PC-9 (cell line): ENCODE measurements around the gene RNF182. TPM values are rescaled to one million over a fixed set of nuclear protein-coding genes. Genes with fewer than 3 reads are reported as not detected.

ENCODE experiments used
- BruUV-seq: library from RNA; stranded (reverse); fragments of 400-500 nt; replicated peaks from 2 replicates; lab custom pipeline; 2021; lab: Mats Ljungman, UMichigan
- CTCF ChIA-PET: fragments of 300-600 bp; sonication (Branson Sonifier 250); formaldehyde crosslinking; loops from one replicate; lab custom pipeline; 2022; ENCODE audit warnings: antibody characterized with exemption; lab: Charles Lee
- POLR2A ChIA-PET: fragments of 300-600 bp; sonication (Branson Sonifier 250); formaldehyde crosslinking; loops from one replicate; lab custom pipeline; 2022; ENCODE audit warnings: antibody characterized with exemption; ENCODE audit not compliant: unreplicated experiment; lab: Charles Lee
- DNase-seq, 2 experiments: peaks; one replicate each; pipeline versions ENCODE4 v3.0.0 to v3.0.0-alpha.2; 2015 to 2022; ENCODE audit warnings: mixed read lengths in 1 of 2
- H2AFZ ChIP-seq: fragments of 200-600 bp; sonication (generic); 2 replicates; pipeline ENCODE4 v1.8.1; 2017; ENCODE audit warnings: antibody characterized with exemption
- H3F3A ChIP-seq: fragments of 200-600 bp; sonication (generic); 2 replicates; pipeline ENCODE4 v1.8.1; 2017; ENCODE audit warnings: antibody characterized with exemption, mild to moderate bottlenecking, low read depth; ENCODE audit not compliant: insufficient read depth
- H3K27ac ChIP-seq: fragments of 200-600 bp; sonication (generic); 2 replicates; pipeline ENCODE4 v1.6.1; 2016; ENCODE audit warnings: mixed run types
- H3K27me3 ChIP-seq: fragments of 200-600 bp; sonication (generic); 2 replicates; pipeline ENCODE4 v1.6.1; 2016; ENCODE audit warnings: low read depth, mixed run types; ENCODE audit not compliant: insufficient read depth
- H3K36me3 ChIP-seq: fragments of 200-600 bp; sonication (generic); 2 replicates; pipeline ENCODE4 v1.6.1; 2016; ENCODE audit warnings: low read depth, mixed run types
- H3K4me1 ChIP-seq: fragments of 200-600 bp; sonication (generic); replicated peaks from 2 replicates; pipeline ENCODE4 v1.6.1; 2016; ENCODE audit warnings: mixed run types; ENCODE audit not compliant: insufficient read depth
- H3K4me2 ChIP-seq: fragments of 200-600 bp; sonication (generic); 2 replicates; pipeline ENCODE4 v1.6.1; 2017; ENCODE audit warnings: mixed run types
- H3K4me3 ChIP-seq: fragments of 200-600 bp; sonication (generic); 2 replicates; pipeline ENCODE4 v1.6.1; 2016; ENCODE audit warnings: mixed run types
- H3K79me2 ChIP-seq: fragments of 200-600 bp; sonication (generic); 2 replicates; pipeline ENCODE4 v1.6.1; 2017; ENCODE audit warnings: low read depth, mixed run types
- H3K9me2 ChIP-seq: fragments of 200-600 bp; sonication (generic); 2 replicates; pipeline ENCODE4 v1.8.1; 2017; ENCODE audit warnings: mild to moderate bottlenecking; ENCODE audit not compliant: insufficient read depth
- H3K9me3 ChIP-seq: fragments of 200-600 bp; sonication (generic); 2 replicates; pipeline ENCODE4 v1.8.1; 2016; ENCODE audit warnings: low read depth; ENCODE audit not compliant: insufficient read depth
- H4K20me1 ChIP-seq: fragments of 200-600 bp; sonication (generic); 2 replicates; pipeline ENCODE4 v1.8.1; 2017; ENCODE audit not compliant: insufficient read depth
- EZH2 ChIP-seq: fragments of 200-600 bp; sonication (generic); IDR thresholded peaks from 2 replicates; pipeline ENCODE4 v1.8.0; 2017; ENCODE audit warnings: antibody characterized with exemption, low read depth
- intact Hi-C: fragments of 100-400 bp; cut with micrococcal nuclease; formaldehyde crosslinking; loops from one replicate; pipeline ENCODE4 v1.10.0; 2022; ENCODE audit not compliant: unreplicated experiment
- total RNA-seq: library from RNA; stranded (reverse); gene quantifications from 2 replicates; pipeline ENCODE4 v1.2.3, GENCODE V29; 2021
- TF ChIP-seq, protein P1 (sequence below): fragments of 200-600 bp; sonication (generic); conservative IDR thresholded peaks from 2 replicates; pipeline ENCODE4 v1.6.1; 2017; ENCODE audit warnings: mixed run types, antibody characterized with exemption, mild to moderate bottlenecking, moderate library complexity

RNF182 gene
- total RNA-seq, 1 experiment from 2014 or later, result 0.13 TPM

DNA sequence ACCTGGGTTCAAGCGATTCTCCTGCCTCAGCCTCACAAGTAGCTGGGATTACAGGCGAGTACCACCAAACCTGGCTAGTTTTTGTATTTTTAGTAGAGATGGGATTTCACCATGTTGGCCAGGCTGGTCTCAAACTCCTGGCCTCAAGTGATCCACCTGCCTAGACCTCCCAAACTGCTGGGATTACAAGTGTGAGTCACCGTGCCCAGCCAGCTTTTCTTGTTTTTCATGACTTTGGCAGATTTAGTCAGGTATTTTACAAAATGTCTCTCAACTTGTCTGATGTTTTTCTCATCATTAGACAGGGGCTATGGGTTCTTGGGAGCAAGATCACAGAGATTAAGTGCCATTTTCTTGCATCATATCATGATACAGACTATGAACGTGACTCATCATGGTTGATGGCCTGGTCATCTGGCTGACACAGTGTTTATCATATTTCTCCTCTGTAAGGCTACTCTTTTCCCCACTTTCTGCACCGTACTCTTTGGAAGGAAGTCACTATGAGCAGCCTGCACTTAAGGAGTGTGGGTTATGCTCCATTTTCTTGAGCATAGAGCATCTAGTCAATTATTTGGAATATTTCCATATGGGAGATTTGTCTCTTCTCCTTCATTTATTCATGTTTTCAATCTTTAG is 67.8 kb downstream of the RNF182 start:
- Histone ChIP-seq H3K36me3 (no peaks in the 10 kb centered on the region), H3K27ac (peak overlapping the region; percentile 76), H3K9me2 (no peaks in the 10 kb centered on the region), H3K4me2 (peak overlapping the region; percentile 62), H2AFZ (no peak overlapping the region), H3K27me3 (no peaks in the 10 kb centered on the region), H3K4me3 (no peak overlapping the region), H3K79me2 (no peaks in the 10 kb centered on the region), H4K20me1 (no peaks in the 10 kb centered on the region), H3K4me1 (peaks cover 24% of the 10 kb centered on the region), H3F3A (peaks cover 23% of the 10 kb centered on the region), H3K9me3 (peaks cover 11% of the 10 kb centered on the region; the same call in 1 of the 2 replicates)
- POLR2A ChIA-PET, result no interaction called here
- TF ChIP-seq EZH2, result no peak
- TF ChIP-seq, protein P1, sequence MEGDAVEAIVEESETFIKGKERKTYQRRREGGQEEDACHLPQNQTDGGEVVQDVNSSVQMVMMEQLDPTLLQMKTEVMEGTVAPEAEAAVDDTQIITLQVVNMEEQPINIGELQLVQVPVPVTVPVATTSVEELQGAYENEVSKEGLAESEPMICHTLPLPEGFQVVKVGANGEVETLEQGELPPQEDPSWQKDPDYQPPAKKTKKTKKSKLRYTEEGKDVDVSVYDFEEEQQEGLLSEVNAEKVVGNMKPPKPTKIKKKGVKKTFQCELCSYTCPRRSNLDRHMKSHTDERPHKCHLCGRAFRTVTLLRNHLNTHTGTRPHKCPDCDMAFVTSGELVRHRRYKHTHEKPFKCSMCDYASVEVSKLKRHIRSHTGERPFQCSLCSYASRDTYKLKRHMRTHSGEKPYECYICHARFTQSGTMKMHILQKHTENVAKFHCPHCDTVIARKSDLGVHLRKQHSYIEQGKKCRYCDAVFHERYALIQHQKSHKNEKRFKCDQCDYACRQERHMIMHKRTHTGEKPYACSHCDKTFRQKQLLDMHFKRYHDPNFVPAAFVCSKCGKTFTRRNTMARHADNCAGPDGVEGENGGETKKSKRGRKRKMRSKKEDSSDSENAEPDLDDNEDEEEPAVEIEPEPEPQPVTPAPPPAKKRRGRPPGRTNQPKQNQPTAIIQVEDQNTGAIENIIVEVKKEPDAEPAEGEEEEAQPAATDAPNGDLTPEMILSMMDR, result no peak
- CTCF ChIA-PET, result no interaction called here
- intact Hi-C loops, result no loop called here
- BruUV-seq, result no TSS peak
- DNase-seq, result peak; percentile 47 to 93

DNA sequence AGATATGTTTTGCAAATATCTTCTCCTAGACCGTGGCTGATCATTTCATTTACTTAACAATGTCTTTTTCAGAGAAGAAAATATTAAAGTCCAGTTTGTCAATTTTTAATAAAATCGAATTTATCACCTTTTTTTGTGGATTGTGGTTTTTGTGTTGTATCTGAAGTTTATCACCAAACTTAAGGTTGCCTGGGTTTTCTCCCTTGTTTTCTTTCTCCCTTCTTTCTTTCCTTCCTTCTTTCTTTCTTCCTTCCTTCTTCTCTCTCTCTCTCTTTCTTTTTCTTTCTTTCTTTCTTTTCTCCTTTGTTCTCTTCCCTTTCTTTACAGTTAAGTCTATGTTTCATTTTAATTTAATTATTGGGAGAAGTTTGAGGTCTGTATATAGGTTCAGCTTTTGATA is 68.7 kb downstream of the RNF182 start:
- DNase-seq, result no peak
- Histone ChIP-seq H3K27me3 (no peaks in the 10 kb centered on the region), H3K4me1 (peaks cover 24% of the 10 kb centered on the region), H4K20me1 (no peaks in the 10 kb centered on the region), H3K4me2 (peak overlapping the region; percentile 62), H2AFZ (peak overlapping the region; percentile 23; the same call in 1 of the 2 replicates), H3K36me3 (no peaks in the 10 kb centered on the region), H3K9me3 (peaks cover 11% of the 10 kb centered on the region; the same call in 1 of the 2 replicates), H3F3A (peaks cover 23% of the 10 kb centered on the region), H3K4me3 (no peak overlapping the region), H3K9me2 (no peaks in the 10 kb centered on the region), H3K27ac (peak overlapping the region; percentile 76), H3K79me2 (no peaks in the 10 kb centered on the region)
- intact Hi-C loops, result no loop called here
- CTCF ChIA-PET, result no interaction called here
- POLR2A ChIA-PET, result no interaction called here
- BruUV-seq, result no TSS peak
- TF ChIP-seq, protein P1, result no peak
- TF ChIP-seq EZH2, result no peak

DNA sequence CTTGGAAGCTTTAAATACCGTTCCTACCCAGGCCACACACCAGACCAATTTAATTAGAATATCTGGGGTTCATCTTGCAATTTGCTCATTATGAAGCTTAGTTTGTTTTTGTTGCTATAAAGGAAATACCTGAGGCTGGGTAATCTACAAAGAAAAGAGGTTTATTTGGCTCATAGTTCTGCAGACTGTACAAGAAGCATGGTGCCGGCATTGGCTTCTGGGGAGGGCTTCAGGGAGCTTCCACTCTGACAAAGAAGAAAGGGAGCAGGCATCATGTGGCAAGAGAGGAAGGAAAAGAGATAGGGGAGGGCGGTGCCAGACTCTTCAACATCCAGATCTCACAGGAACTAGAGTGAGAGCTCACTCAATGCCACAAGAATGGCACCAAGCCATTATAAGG is 73.6 kb downstream of the RNF182 start:
- H3K36me3 ChIP-seq, result no peaks in the 10 kb centered on the region

More for the DNA sequence above, 73.6 kb downstream of the RNF182 start:
- H3K4me1 ChIP-seq, result peaks cover 30% of the 10 kb centered on the region
- no peak overlapping the region for H3K4me3 ChIP-seq
- H3K79me2 ChIP-seq, result no peaks in the 10 kb centered on the region
- peaks cover 7% of the 10 kb centered on the region; the same call in 1 of the 2 replicates for H3K9me3 ChIP-seq
- intact Hi-C loops, result no loop called here
- no peak overlapping the region for H3K4me2 ChIP-seq
- no peaks in the 10 kb centered on the region for H3K27me3 ChIP-seq
- TF ChIP-seq, protein P1, result no peak
- TF ChIP-seq EZH2, result no peak
- CTCF ChIA-PET, result no interaction called here
- peaks cover 33% of the 10 kb centered on the region for H3F3A ChIP-seq
- DNase-seq, result no peak
- POLR2A ChIA-PET, result no interaction called here
- BruUV-seq, result no TSS peak
- H2AFZ ChIP-seq, result no peak overlapping the region
- no peaks in the 10 kb centered on the region for H3K9me2 ChIP-seq
- no peak overlapping the region for H3K27ac ChIP-seq
- H4K20me1 ChIP-seq, result no peaks in the 10 kb centered on the region
